Peyer's patch (tissue), 4 donors: Measurements from ENCODE around the gene TMEM220. TPM values are rescaled to one million over a fixed set of nuclear protein-coding genes. Genes with fewer than 3 reads are reported as not detected.

Experiments used
- DNase-seq, 3 donors: peaks; one replicate each; pipeline ENCODE4 v3.0.0-alpha.2; 2017 to 2019
- H3K27ac ChIP-seq, 4 donors: fragments of 200-600 bp; sonication (generic); one replicate each; pipeline ENCODE4 v1.5.1; 2016 to 2019
- H3K27me3 ChIP-seq, 2 donors: fragments of 200-600 bp; sonication (generic); one replicate each; pipeline ENCODE4 v1.5.1; 2019
- H3K36me3 ChIP-seq, 3 donors: fragments of 200-600 bp; sonication (generic); one replicate each; pipeline ENCODE4 v1.5.1; 2016 to 2019
- H3K4me1 ChIP-seq, 4 donors: fragments of 200-600 bp; sonication (generic); one replicate each; pipeline ENCODE4 v1.5.1; 2016 to 2019
- H3K4me3 ChIP-seq, 4 donors: fragments of 200-600 bp; sonication (generic); 1 replicate in 3 of 4; 2 replicates in 1 of 4; pipeline ENCODE4 v1.5.1; 2016 to 2019; ENCODE audit warnings: mild to moderate bottlenecking in 1 of 4
- H3K9me3 ChIP-seq, 4 donors: fragments of 200-600 bp; sonication (generic); one replicate each; pipeline ENCODE4 v1.5.1; 2016 to 2019; ENCODE audit warnings: mild to moderate bottlenecking in 1 of 4
- CTCF ChIP-seq, 6 experiments: fragments of 450-650 bp in 4 of 6; fragments of 200-600 bp in 2 of 6; sonication (generic) in 1 of 6; IDR thresholded peaks; one replicate each; pipeline ENCODE4 v1.5.1; 2017 to 2019; ENCODE audit warnings: antibody characterized with exemption in 6 of 6, mild to moderate bottlenecking in 3 of 6, moderate library complexity in 1 of 6
- POLR2A ChIP-seq, 2 donors: fragments of 450-650 bp; IDR thresholded peaks; one replicate each; pipeline ENCODE4 v1.5.1; 2017; ENCODE audit warnings: antibody characterized with exemption in 2 of 2, mild to moderate bottlenecking in 2 of 2, moderate library complexity in 2 of 2
- total RNA-seq, 4 donors: library from RNA; depleted of rRNA; stranded (reverse); fragments of >200 nt; gene quantifications; one replicate each; pipeline ENCODE4 v1.1.0, GENCODE V29; 2016

Gene TMEM220
- total RNA-seq, 4 donors from 2014 or later, result 14.6 to 56.1 (median 23.4) TPM

GRCh38 chr17:10739386-10739785 lies 9.6 kb upstream of the TMEM220 start:
- no peaks in the 10 kb centered on the region for H3K27me3 ChIP-seq
- H3K4me1 ChIP-seq, result peaks cover 0 to 18% (median 4%) of the 10 kb centered on the region in 4 donors
- H3K9me3 ChIP-seq, result no peaks in the 10 kb centered on the region
- DNase-seq, result peak in 1 of 3 donors; percentile 41
- H3K36me3 ChIP-seq, result no peaks in the 10 kb centered on the region
- peak overlapping the region in 2 of 4 donors; percentile 82 to 87 for H3K27ac ChIP-seq
- H3K4me3 ChIP-seq, result no peak overlapping the region
- TF ChIP-seq CTCF (IDR thresholded peaks at IDR 0.05), result no peak
- no peak for TF ChIP-seq POLR2A (IDR thresholded peaks at IDR 0.05)

GRCh38 chr17:10738521-10739258 lies 8.9 kb upstream of the TMEM220 start:
- peaks cover 0 to 17% (median 4%) of the 10 kb centered on the region in 4 donors for H3K4me1 ChIP-seq

GRCh38 chr17:10737736-10738135 lies 7.9 kb upstream of the TMEM220 start:
- H3K27me3 ChIP-seq, result no peaks in the 10 kb centered on the region
- H3K4me3 ChIP-seq, result no peak overlapping the region
- TF ChIP-seq POLR2A (IDR thresholded peaks at IDR 0.05) (no peak), CTCF (IDR thresholded peaks at IDR 0.05) (no peak)
- no peaks in the 10 kb centered on the region for H3K36me3 ChIP-seq
- DNase-seq, result peak in 1 of 3 donors; percentile 64
- no peaks in the 10 kb centered on the region for H3K9me3 ChIP-seq
- H3K27ac ChIP-seq, result peak overlapping the region in 3 of 4 donors; percentile 61 to 87 (median 82)
- H3K4me1 ChIP-seq, result peaks cover 0 to 13% (median 7%) of the 10 kb centered on the region in 4 donors

More at GRCh38 chr17:10738521-10739258, 8.9 kb upstream of the TMEM220 start:
- H3K36me3 ChIP-seq, result no peaks in the 10 kb centered on the region
- peak overlapping the region in 3 of 4 donors; percentile 61 to 87 (median 82) for H3K27ac ChIP-seq
- no peaks in the 10 kb centered on the region for H3K9me3 ChIP-seq
- H3K4me3 ChIP-seq, result no peak overlapping the region
- TF ChIP-seq CTCF (IDR thresholded peaks at IDR 0.05) (no peak), POLR2A (IDR thresholded peaks at IDR 0.05) (peak in 1 of 2 donors; percentile 52)
- no peaks in the 10 kb centered on the region for H3K27me3 ChIP-seq
- peak in 2 of 3 donors; percentile 65 to 68 for DNase-seq

GRCh38 chr17:10737168-10737622 lies 7.4 kb upstream of the TMEM220 start:
- H3K4me3 ChIP-seq, result no peak overlapping the region
- no peaks in the 10 kb centered on the region for H3K9me3 ChIP-seq
- TF ChIP-seq CTCF (IDR thresholded peaks at IDR 0.05) (peak in 4 of 6 experiments; percentile 66 to 96 (median 84)), POLR2A (IDR thresholded peaks at IDR 0.05) (peak; percentile 16 to 78)
- no peaks in the 10 kb centered on the region for H3K36me3 ChIP-seq
- H3K4me1 ChIP-seq, result peaks cover 0 to 13% (median 7%) of the 10 kb centered on the region in 4 donors
- no peaks in the 10 kb centered on the region for H3K27me3 ChIP-seq
- peak overlapping the region in 3 of 4 donors; percentile 61 to 87 (median 82) for H3K27ac ChIP-seq
- DNase-seq, result peak; percentile 31 to 92 (median 83)

GRCh38 chr17:10735821-10736220 lies 6.0 kb upstream of the TMEM220 start:
- TF ChIP-seq POLR2A (IDR thresholded peaks at IDR 0.05) (no peak), CTCF (IDR thresholded peaks at IDR 0.05) (no peak)
- H3K9me3 ChIP-seq, result no peaks in the 10 kb centered on the region
- H3K36me3 ChIP-seq, result no peaks in the 10 kb centered on the region
- H3K4me3 ChIP-seq, result no peak overlapping the region
- no peaks in the 10 kb centered on the region for H3K27me3 ChIP-seq
- H3K4me1 ChIP-seq, result peaks cover 0 to 26% (median 10%) of the 10 kb centered on the region in 4 donors
- H3K27ac ChIP-seq, result no peak overlapping the region
- DNase-seq, result no peak
